Neural cell (in vitro differentiated cells): ENCODE data around the gene PIGC. TPM values are rescaled to one million over a fixed set of nuclear protein-coding genes. Genes with fewer than 3 reads are reported as not detected.

ENCODE experiments used
- H2AFZ ChIP-seq: fragments of 200-600, 300-800 bp; sonication (generic), shearing (Covaris generic); 2 replicates; pipeline ENCODE4 v1.6.0; 2014; ENCODE audit warnings: low read depth, mild to moderate bottlenecking, antibody characterized with exemption, low read length, moderate library complexity
- H3F3A ChIP-seq: fragments of 200-600 bp; shearing (Covaris generic); 2 replicates; pipeline ENCODE4 v1.6.1; 2016; ENCODE audit warnings: mild to moderate bottlenecking, moderate library complexity, mixed read lengths, antibody characterized with exemption, low read length; ENCODE audit not compliant: insufficient read depth, poor library complexity, severe bottlenecking
- H3K27ac ChIP-seq: fragments of 200-600, 300-800 bp; sonication (generic), shearing (Covaris generic); 2 replicates; pipeline ENCODE4 v1.5.1; 2014; ENCODE audit warnings: mild to moderate bottlenecking, low read length, moderate library complexity
- H3K27me3 ChIP-seq: fragments of 300-800, 200-600 bp; sonication (generic), shearing (Covaris generic); 2 replicates; pipeline ENCODE4 v1.6.0; 2014; ENCODE audit warnings: mild to moderate bottlenecking, low read depth, low read length, moderate library complexity; ENCODE audit not compliant: insufficient read depth
- H3K36me3 ChIP-seq: fragments of 300-800, 200-600 bp; sonication (generic), shearing (Covaris generic); 2 replicates; pipeline ENCODE4 v1.5.1; 2014; ENCODE audit warnings: mild to moderate bottlenecking, antibody characterized with exemption, low read length, moderate library complexity; ENCODE audit not compliant: insufficient read depth
- H3K4me2 ChIP-seq: fragments of 300-800, 200-600 bp; sonication (generic), shearing (Covaris generic); 2 replicates; pipeline ENCODE4 v1.6.0; 2014; ENCODE audit warnings: mild to moderate bottlenecking, low read length
- H3K4me3 ChIP-seq: fragments of 300-800, 200-600 bp; sonication (generic), shearing (Covaris generic); 2 replicates; pipeline ENCODE4 v1.5.1; 2014; ENCODE audit warnings: mild to moderate bottlenecking, low read length, moderate library complexity
- H3K79me2 ChIP-seq: fragments of 200-600 bp; shearing (Covaris generic); replicated peaks from 2 replicates; pipeline ENCODE4 v1.6.0; 2014; ENCODE audit warnings: mild to moderate bottlenecking, low read length, moderate library complexity; ENCODE audit not compliant: insufficient read depth
- H3K9ac ChIP-seq: fragments of 300-800, 200-600 bp; sonication (generic), shearing (Covaris generic); 2 replicates; pipeline ENCODE4 v1.6.1; 2016; ENCODE audit warnings: mild to moderate bottlenecking, low read length, mixed read lengths
- H3K9me2 ChIP-seq: fragments of 200-600 bp; shearing (Covaris generic); 2 replicates; pipeline ENCODE4 v1.6.1; 2016; ENCODE audit warnings: mild to moderate bottlenecking, low read length, mixed read lengths; ENCODE audit not compliant: insufficient read depth
- H3K9me3 ChIP-seq: fragments of 200-600, 300-800 bp; sonication (generic), shearing (Covaris generic); 2 replicates; pipeline ENCODE4 v1.6.1; 2016; ENCODE audit warnings: mild to moderate bottlenecking, mixed run types, low read length, moderate library complexity, mixed read lengths
- H4K20me1 ChIP-seq: fragments of 200-600 bp; shearing (Covaris generic); 2 replicates; pipeline ENCODE4 v1.6.1; 2016; ENCODE audit warnings: mild to moderate bottlenecking, mixed run types; ENCODE audit not compliant: insufficient read depth
- CTCF ChIP-seq: fragments of 450-650 bp; IDR thresholded peaks from 2 replicates; pipeline ENCODE4 v1.5.1; 2014; ENCODE audit warnings: antibody characterized with exemption, mild to moderate bottlenecking, moderate library complexity; ENCODE audit not compliant: poor library complexity, severe bottlenecking
- EP300 ChIP-seq: fragments of 450-650 bp; conservative IDR thresholded peaks from 2 replicates; pipeline ENCODE4 v1.6.1; 2014; ENCODE audit warnings: antibody characterized with exemption, mild to moderate bottlenecking, moderate library complexity; ENCODE audit not compliant: poor library complexity, severe bottlenecking
- EZH2 ChIP-seq: fragments of 200-600, 300-800 bp; shearing (Covaris generic), sonication (generic); IDR thresholded peaks from 2 replicates; pipeline ENCODE4 v1.6.1; 2014; ENCODE audit warnings: antibody characterized with exemption, low read length, borderline replicate concordance, mild to moderate bottlenecking; ENCODE audit not compliant: insufficient read depth, poor library complexity, severe bottlenecking
- MXI1 ChIP-seq: fragments of 450-650 bp; conservative IDR thresholded peaks from 2 replicates; pipeline ENCODE4 v1.6.1; 2014; ENCODE audit warnings: antibody characterized with exemption, mild to moderate bottlenecking; ENCODE audit not compliant: poor library complexity, severe bottlenecking
- POLR2AphosphoS5 ChIP-seq: IDR thresholded peaks from 2 replicates; pipeline ENCODE4 v1.6.1; 2012
- RAD21 ChIP-seq: fragments of 450-650 bp; conservative IDR thresholded peaks from 2 replicates; pipeline ENCODE4 v1.6.1; 2014; ENCODE audit warnings: antibody characterized with exemption, mild to moderate bottlenecking, moderate library complexity
- REST ChIP-seq: IDR thresholded peaks from 2 replicates; pipeline ENCODE4 v1.6.1; 2012; ENCODE audit warnings: borderline replicate concordance
- SMC3 ChIP-seq: fragments of 450-650 bp; conservative IDR thresholded peaks from 2 replicates; pipeline ENCODE4 v1.6.1; 2014; ENCODE audit warnings: antibody characterized with exemption, mild to moderate bottlenecking, moderate library complexity; ENCODE audit not compliant: poor library complexity
- TAF1 ChIP-seq: IDR thresholded peaks from 2 replicates; pipeline ENCODE4 v1.6.1; 2012; ENCODE audit warnings: low read depth
- polyA plus RNA-seq: library from polyadenylated mRNA; depleted of rRNA; stranded (reverse); fragments of >200 nt; gene quantifications from 2 replicates; pipeline ENCODE4 v1.2.3, GENCODE V29; 2014

The PIGC gene
- polyA plus RNA-seq, 1 donor from 2014 or later, result 69.3 TPM

- Histone ChIP-seq H3K36me3 (no peaks in the 10 kb centered on the region), H3K9ac (no peak overlapping the region), H3K9me2 (no peaks in the 10 kb centered on the region), H2AFZ (no peak overlapping the region), H3K4me2 (no peak overlapping the region), H4K20me1 (no peaks in the 10 kb centered on the region), H3K79me2 (no peaks in the 10 kb centered on the region), H3K27me3 (no peaks in the 10 kb centered on the region), H3K27ac (no peak overlapping the region), H3K4me3 (no peak overlapping the region), H3K9me3 (no peaks in the 10 kb centered on the region), H3F3A (no peaks in the 10 kb centered on the region)
- TF ChIP-seq EP300, result no peak
- peak; percentile 47 for TF ChIP-seq SMC3
- TF ChIP-seq REST, result no peak
- TF ChIP-seq CTCF, result peak; percentile 65
- TF ChIP-seq MXI1, result no peak
- TF ChIP-seq EZH2, result no peak
- TF ChIP-seq POLR2AphosphoS5, result no peak
- TF ChIP-seq RAD21, result peak; percentile 53
- no peak for TF ChIP-seq TAF1
Observed at GRCh38 chr1:172429331-172430127, 14.3 kb downstream of the PIGC start.

- Histone ChIP-seq H3K36me3 (no peaks in the 10 kb centered on the region), H3K79me2 (no peaks in the 10 kb centered on the region), H3F3A (no peaks in the 10 kb centered on the region), H3K9ac (no peak overlapping the region), H3K9me2 (no peaks in the 10 kb centered on the region), H3K4me3 (no peak overlapping the region), H2AFZ (no peak overlapping the region), H4K20me1 (no peaks in the 10 kb centered on the region), H3K9me3 (no peaks in the 10 kb centered on the region), H3K4me2 (no peak overlapping the region), H3K27me3 (no peaks in the 10 kb centered on the region), H3K27ac (no peak overlapping the region)
- TF ChIP-seq EZH2 (no peak), EP300 (no peak), SMC3 (no peak), REST (no peak), TAF1 (no peak), RAD21 (no peak), POLR2AphosphoS5 (no peak), MXI1 (no peak), CTCF (no peak)
Observed at GRCh38 chr1:172427191-172427590, 16.7 kb downstream of the PIGC start.
